HepG2 (cell line): Measurements from ENCODE around the gene ANKLE1. TPM values are rescaled to one million over a fixed set of nuclear protein-coding genes. Genes with fewer than 3 reads are reported as not detected.

Experiments
- CBX5 ChIP-seq: sonication (generic); formaldehyde crosslinking; IDR thresholded peaks from 2 replicates; pipeline ENCODE4 v1.4.0; 2020; ENCODE audit warnings: missing genetic modification reagents, borderline replicate concordance
- FOXO1 ChIP-seq: sonication (generic); formaldehyde crosslinking; IDR thresholded peaks from 2 replicates; pipeline ENCODE4 v1.4.0; 2020; ENCODE audit warnings: missing genetic modification reagents
- GATAD2A ChIP-seq: IDR thresholded peaks from 2 replicates; pipeline ENCODE4 v1.6.1; 2016
- KLF13 ChIP-seq: sonication (generic); formaldehyde crosslinking; IDR thresholded peaks from 2 replicates; pipeline ENCODE4 v1.4.0; 2020; ENCODE audit warnings: mild to moderate bottlenecking, missing genetic modification reagents
- MED13 ChIP-seq: sonication (generic); formaldehyde crosslinking; IDR thresholded peaks from 2 replicates; pipeline ENCODE4 v1.5.0; 2020; ENCODE audit warnings: missing genetic modification reagents
- NRL ChIP-seq: sonication (generic); formaldehyde crosslinking; IDR thresholded peaks from 2 replicates; pipeline ENCODE4 v1.5.0; 2020; ENCODE audit warnings: missing genetic modification reagents, mild to moderate bottlenecking, moderate library complexity, borderline replicate concordance
- SIX4 ChIP-seq: sonication (generic); formaldehyde crosslinking; IDR thresholded peaks from 2 replicates; pipeline ENCODE4 v1.4.0; 2020; ENCODE audit warnings: missing genetic modification reagents
- SOX5 ChIP-seq: IDR thresholded peaks from 2 replicates; pipeline ENCODE4 v1.6.1; 2016; ENCODE audit warnings: borderline replicate concordance
- SRSF4 ChIP-seq: fragments of 200-400 bp; formaldehyde crosslinking; IDR thresholded peaks from one replicate; pipeline ENCODE4 v1.6.1; 2018; ENCODE audit warnings: mild to moderate bottlenecking, low read depth, low read length, moderate library complexity; ENCODE audit not compliant: poor library complexity, severe bottlenecking
- THAP11 ChIP-seq: IDR thresholded peaks from 2 replicates; pipeline ENCODE4 v1.6.1; 2016; ENCODE audit warnings: missing biosample characterization, missing genetic modification reagents
- ZBTB7A ChIP-seq: sonication (generic); formaldehyde crosslinking; IDR thresholded peaks from 2 replicates; pipeline ENCODE4 v1.8.0; 2022; ENCODE audit warnings: mild to moderate bottlenecking, missing genetic modification reagents
- ZMYM3 ChIP-seq: sonication (generic); formaldehyde crosslinking; IDR thresholded peaks from 2 replicates; pipeline ENCODE4 v1.5.1; 2020; ENCODE audit warnings: mild to moderate bottlenecking, missing genetic modification reagents
- ZNF263 ChIP-seq: sonication (generic); formaldehyde crosslinking; IDR thresholded peaks from 2 replicates; pipeline ENCODE4 v1.4.0; 2020; ENCODE audit warnings: missing genetic modification reagents
- ZNF484 ChIP-seq: sonication (generic); formaldehyde crosslinking; IDR thresholded peaks from 2 replicates; pipeline ENCODE4 v1.5.1; 2020; ENCODE audit warnings: mild to moderate bottlenecking, low read depth, missing genetic modification reagents, borderline replicate concordance
- ZNF549 ChIP-seq: sonication (generic); formaldehyde crosslinking; IDR thresholded peaks from 2 replicates; pipeline ENCODE4 v1.5.0; 2020; ENCODE audit warnings: missing genetic modification reagents
- ZNF564 ChIP-seq: sonication (generic); formaldehyde crosslinking; IDR thresholded peaks from 2 replicates; pipeline ENCODE4 v1.8.1; 2023; ENCODE audit warnings: mild to moderate bottlenecking, missing genetic modification reagents
- ZNF570 ChIP-seq: sonication (generic); formaldehyde crosslinking; IDR thresholded peaks from 2 replicates; pipeline ENCODE4 v1.4.0; 2020; ENCODE audit warnings: mild to moderate bottlenecking, missing genetic modification reagents, borderline replicate concordance
- ZNF574 ChIP-seq: sonication (generic); formaldehyde crosslinking; IDR thresholded peaks from 2 replicates; pipeline ENCODE4 v1.4.0; 2020; ENCODE audit warnings: missing genetic modification reagents
- ZNF670 ChIP-seq: sonication (generic); formaldehyde crosslinking; IDR thresholded peaks from 2 replicates; pipeline ENCODE4 v1.8.0; 2022; ENCODE audit warnings: mild to moderate bottlenecking, missing genetic modification reagents, borderline replicate concordance
- polyA plus RNA-seq, 8 experiments: library from polyadenylated mRNA; depleted of rRNA in 3 of 8; stranded (reverse) in 7 of 8; unstranded in 1 of 8; fragments of >200 nt; fragmentation: Illumina TruSeq in 4 of 8; extraction: Trizol in 4 of 8; gene quantifications; 2 replicates each; pipeline versions ENCODE4 v1.2.1 to v1.2.3, GENCODE V29; 2011 to 2016; ENCODE audit warnings: low read depth in 4 of 8, missing spikeins in 1 of 8, mixed read lengths in 1 of 8; ENCODE audit not compliant: insufficient read depth in 1 of 8
- total RNA-seq, 5 experiments: library from RNA; depleted of rRNA; stranded (reverse); fragments of >200 nt; fragmentation: Illumina TruSeq; extraction: Trizol; gene quantifications; 2 replicates each; pipeline ENCODE4 v1.2.3, GENCODE V29; 2016; ENCODE audit warnings: low read depth in 1 of 5
- TF ChIP-seq, protein P1 (sequence below): IDR thresholded peaks from 2 replicates; pipeline ENCODE4 v1.6.1; 2012; ENCODE audit warnings: inconsistent platforms
- TF ChIP-seq, protein P2 (sequence below): sonication (generic); formaldehyde crosslinking; IDR thresholded peaks from 2 replicates; pipeline ENCODE4 v1.8.1; 2023; ENCODE audit warnings: mild to moderate bottlenecking, missing genetic modification reagents
- TF ChIP-seq, protein P3 (sequence below): sonication (generic); formaldehyde crosslinking; IDR thresholded peaks from 2 replicates; pipeline ENCODE4 v1.5.1; 2020; ENCODE audit warnings: missing genetic modification reagents, mild to moderate bottlenecking, borderline replicate concordance

ANKLE1 gene
- total and polyA plus RNA-seq, 2 of the 13 experiments (the other 11 are each of a cell fraction or from before 2014, with no cell fraction given): 0.69 to 1.5 TPM

GRCh38 chr19:17244618-17245534, 36.8 kb upstream of the ANKLE1 start (continued):
- TF ChIP-seq, protein P1, sequence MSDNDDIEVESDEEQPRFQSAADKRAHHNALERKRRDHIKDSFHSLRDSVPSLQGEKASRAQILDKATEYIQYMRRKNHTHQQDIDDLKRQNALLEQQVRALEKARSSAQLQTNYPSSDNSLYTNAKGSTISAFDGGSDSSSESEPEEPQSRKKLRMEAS: peak; percentile 52; the same call in 1 of the 2 replicates
- TF ChIP-seq SRSF4 (no peak), GATAD2A (CRISPR knock-in tag) (no peak), SOX5 (CRISPR knock-in tag) (no peak), SIX4 (CRISPR knock-in tag) (no peak), ZNF549 (CRISPR knock-in tag) (no peak), FOXO1 (CRISPR knock-in tag) (no peak), CBX5 (no peak), THAP11 (CRISPR knock-in tag) (no peak), ZNF670 (0 out of 2 replicates have a peak, but pooled peaks have one; percentile 1), NRL (CRISPR knock-in tag) (0 out of 2 replicates have a peak, but pooled peaks have one; percentile 14), ZNF574 (CRISPR knock-in tag) (0 out of 2 replicates have a peak, but pooled peaks have one; percentile 6), ZNF570 (CRISPR knock-in tag) (no peak), MED13 (CRISPR knock-in tag) (no peak), KLF13 (no peak), ZNF263 (CRISPR knock-in tag) (peak; percentile 37; the same call in 1 of the 2 replicates), ZBTB7A (CRISPR knock-in tag) (peak; percentile 58; the same call in 1 of the 2 replicates), ZNF564 (CRISPR knock-in tag) (0 out of 2 replicates have a peak, but pooled peaks have one; percentile 31), ZMYM3 (CRISPR knock-in tag) (peak; percentile 93), ZNF484 (CRISPR knock-in tag) (no peak)
- TF ChIP-seq, protein P2, sequence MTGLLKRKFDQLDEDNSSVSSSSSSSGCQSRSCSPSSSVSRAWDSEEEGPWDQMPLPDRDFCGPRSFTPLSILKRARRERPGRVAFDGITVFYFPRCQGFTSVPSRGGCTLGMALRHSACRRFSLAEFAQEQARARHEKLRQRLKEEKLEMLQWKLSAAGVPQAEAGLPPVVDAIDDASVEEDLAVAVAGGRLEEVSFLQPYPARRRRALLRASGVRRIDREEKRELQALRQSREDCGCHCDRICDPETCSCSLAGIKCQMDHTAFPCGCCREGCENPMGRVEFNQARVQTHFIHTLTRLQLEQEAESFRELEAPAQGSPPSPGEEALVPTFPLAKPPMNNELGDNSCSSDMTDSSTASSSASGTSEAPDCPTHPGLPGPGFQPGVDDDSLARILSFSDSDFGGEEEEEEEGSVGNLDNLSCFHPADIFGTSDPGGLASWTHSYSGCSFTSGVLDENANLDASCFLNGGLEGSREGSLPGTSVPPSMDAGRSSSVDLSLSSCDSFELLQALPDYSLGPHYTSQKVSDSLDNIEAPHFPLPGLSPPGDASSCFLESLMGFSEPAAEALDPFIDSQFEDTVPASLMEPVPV (CRISPR knock-in tag): peak; percentile 33
- TF ChIP-seq, protein P3, sequence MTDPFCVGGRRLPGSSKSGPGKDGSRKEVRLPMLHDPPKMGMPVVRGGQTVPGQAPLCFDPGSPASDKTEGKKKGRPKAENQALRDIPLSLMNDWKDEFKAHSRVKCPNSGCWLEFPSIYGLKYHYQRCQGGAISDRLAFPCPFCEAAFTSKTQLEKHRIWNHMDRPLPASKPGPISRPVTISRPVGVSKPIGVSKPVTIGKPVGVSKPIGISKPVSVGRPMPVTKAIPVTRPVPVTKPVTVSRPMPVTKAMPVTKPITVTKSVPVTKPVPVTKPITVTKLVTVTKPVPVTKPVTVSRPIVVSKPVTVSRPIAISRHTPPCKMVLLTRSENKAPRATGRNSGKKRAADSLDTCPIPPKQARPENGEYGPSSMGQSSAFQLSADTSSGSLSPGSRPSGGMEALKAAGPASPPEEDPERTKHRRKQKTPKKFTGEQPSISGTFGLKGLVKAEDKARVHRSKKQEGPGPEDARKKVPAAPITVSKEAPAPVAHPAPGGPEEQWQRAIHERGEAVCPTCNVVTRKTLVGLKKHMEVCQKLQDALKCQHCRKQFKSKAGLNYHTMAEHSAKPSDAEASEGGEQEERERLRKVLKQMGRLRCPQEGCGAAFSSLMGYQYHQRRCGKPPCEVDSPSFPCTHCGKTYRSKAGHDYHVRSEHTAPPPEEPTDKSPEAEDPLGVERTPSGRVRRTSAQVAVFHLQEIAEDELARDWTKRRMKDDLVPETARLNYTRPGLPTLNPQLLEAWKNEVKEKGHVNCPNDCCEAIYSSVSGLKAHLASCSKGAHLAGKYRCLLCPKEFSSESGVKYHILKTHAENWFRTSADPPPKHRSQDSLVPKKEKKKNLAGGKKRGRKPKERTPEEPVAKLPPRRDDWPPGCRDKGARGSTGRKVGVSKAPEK (CRISPR knock-in tag): no peak
